GM18498 (cell line): ENCODE data around the gene SH3RF1.
"Not testable (repeated sequence)": the region's sequence is repeated elsewhere in the genome, so short reads cannot be mapped to it uniquely, and the experiment has no call there.

ENCODE experiments used
- ATAC-seq: cut with Tn5 transposase; IDR thresholded peaks from one replicate; pipeline ENCODE4 v1.9.1; 2021; ENCODE audit warnings: mild to moderate bottlenecking, moderate library complexity; ENCODE audit not compliant: unreplicated experiment

The SH3RF1 gene

DNA sequence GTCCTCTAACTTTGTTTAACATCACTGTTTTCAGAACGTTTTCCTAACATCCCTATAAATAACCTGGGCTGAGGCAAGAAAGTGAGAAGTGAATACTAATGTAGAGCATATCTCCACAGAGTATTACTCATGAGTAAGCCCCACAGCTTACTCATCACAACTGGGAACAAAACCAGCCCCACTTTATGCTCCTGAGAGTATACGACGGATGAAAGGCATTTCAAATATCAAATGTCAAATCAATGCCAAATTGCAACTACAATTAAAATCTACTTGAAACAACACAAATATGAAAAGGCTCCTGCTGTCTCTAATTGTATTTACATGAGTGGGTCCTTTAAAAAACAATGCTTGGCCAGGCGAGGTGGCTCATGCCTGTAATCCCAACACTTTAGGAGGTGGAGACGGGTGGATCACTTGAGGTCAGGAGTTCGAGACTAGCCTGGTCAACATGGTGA, 41.2 kb downstream of the SH3RF1 start:
- ATAC-seq, result no peak

DNA sequence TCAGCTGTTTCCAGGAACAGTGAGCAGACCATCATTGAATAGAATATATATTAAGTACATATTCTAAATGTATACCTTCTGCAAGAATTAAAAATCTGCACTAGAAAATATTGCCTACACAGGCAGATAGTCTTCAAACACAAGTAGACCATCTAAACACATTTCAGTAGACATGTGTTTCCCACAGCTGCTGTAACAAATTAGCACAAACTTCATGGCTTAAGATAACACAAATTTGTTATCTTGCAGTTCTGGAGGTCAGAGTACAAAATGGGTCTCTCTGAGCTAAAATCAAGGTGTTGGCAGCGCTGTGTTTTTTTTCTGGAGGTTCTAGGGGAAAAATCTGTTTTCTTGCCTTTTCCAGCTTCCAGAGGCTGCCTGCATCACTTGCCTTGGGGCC, 42.7 kb downstream of the SH3RF1 start:
- no peak for ATAC-seq

DNA sequence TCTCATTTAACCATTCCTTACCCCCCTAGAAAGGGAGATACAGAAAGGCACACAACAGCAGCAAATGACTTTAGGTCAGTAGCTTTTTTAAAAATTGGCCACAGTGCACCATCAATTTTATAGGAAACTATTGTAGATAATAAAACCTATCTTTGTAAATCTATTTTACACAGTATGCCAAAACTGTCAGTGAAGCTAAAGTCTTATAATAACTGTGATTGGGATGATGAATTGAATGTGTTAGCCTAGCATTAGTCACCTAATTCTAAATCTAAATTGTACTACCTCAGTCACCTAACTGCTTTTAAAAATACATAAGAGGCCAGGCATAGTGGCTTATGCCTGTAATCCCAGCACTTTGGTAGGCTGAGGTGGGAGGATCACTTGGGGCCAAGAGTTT, 44.2 kb downstream of the SH3RF1 start:
- ATAC-seq, result no peak

DNA sequence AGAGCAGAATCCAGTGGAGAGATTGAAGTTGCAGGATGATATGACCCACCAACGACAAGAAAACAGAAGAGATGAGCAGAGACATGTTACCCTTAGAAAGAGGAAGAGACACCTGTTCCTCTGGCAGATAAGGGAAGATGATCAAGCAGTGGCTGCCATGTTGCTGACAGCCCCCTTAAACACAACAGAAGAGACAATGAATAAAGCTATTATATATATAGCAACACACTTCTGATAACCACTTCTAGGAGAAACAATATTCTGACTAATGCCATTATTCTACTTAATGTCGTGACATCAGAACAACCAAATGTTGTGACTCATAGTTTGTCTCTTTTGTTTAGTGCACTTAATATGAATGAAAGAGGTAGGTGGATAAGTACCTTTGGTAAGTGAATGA, 44.9 kb downstream of the SH3RF1 start:
- ATAC-seq, result peak; percentile 52

- peak; percentile 41 for ATAC-seq
These were observed 45.6 kb downstream of the SH3RF1 start for GRCh38 chr4:169225058-169225751.

GRCh38 chr4:169222761-169223160, 48.0 kb downstream of the SH3RF1 start:
- no peak for ATAC-seq

DNA sequence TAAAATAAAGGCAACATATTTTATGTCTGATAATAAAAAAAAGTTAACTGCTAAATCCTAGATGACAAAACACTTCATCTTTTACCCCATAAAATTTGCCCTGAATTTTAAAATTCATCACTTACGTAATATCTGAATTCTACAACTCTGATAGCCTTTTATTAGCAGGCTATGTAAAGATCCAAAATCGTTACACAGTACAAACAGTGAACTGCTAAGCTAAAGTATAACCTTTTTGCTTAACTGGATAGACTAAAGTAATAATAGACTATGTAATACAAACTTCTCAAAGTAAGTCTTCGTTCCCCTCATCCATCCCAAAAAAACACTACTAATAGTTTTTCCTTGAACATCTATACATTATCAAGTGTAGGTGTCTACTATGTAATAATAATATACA, 49.1 kb downstream of the SH3RF1 start:
- ATAC-seq, result no peak

DNA sequence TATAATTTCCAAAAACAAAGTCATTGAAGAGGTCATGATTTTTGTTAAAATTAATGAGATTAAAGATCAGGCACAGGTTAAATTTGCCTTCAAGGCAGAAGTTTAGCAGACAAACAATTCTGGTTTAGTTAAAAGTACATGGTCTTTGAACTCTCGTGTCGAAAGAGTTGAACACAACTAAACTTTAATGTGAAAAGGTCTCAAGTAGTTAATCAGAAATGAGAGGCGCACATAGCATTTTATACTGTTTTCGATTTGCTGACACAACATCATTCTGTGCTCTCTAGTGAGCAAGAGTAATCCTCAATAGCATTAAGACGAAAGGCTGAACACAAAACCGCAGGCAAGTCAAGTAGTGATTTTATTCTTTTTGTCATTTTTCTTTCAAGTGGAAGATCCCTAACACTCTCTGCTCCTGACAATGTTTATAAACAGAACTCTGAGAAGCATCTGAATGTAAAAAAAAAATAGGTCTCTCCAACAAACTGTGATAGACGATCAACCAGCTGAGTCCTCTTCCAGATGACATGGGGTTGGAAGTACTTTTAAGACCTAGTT, 49.8 kb downstream of the SH3RF1 start:
- no peak for ATAC-seq

GRCh38 chr4:169220447-169220846, 50.3 kb downstream of the SH3RF1 start:
- no peak for ATAC-seq

- no peak for ATAC-seq
These were observed 51.3 kb downstream of the SH3RF1 start for GRCh38 chr4:169219440-169219839.

DNA sequence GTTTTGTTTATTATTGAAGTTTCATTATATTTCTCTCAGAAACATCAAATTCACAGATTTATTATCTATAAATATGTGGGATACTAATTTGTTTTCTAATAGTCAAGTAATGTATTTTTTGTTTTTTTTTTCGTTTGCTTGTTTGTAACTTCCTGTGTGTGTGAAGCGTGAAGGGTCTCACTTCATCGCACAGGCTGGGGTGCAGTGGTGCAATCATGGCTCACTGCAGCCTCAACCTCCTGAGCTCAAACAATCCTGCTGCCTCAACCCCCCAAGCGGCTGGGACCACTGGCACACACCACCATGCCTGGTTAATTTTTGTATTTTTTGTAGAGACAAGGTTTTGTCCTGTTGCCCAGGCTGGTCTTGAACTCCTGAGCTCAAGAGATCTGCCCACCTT, 55.1 kb downstream of the SH3RF1 start:
- ATAC-seq, result peak; percentile 50

DNA sequence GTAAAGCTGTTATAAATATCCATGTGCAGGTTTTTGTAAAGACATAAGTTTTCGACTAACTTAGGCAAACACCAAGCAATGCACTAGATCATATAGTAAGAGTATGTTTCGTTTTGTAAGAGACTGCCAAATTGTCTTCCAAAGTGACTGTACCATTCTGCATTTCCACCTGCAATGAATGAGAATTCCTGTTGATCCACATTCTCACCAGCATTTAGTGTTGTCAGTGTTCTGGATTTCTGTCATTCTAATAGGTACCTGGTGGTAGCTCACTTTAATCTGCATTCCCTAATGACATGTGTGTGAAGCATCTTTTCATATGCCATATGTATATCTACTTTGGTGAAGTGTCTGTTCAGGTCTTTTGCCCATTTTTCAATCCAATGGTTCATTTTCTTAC, 57.8 kb downstream of the SH3RF1 start:
- no peak for ATAC-seq

DNA sequence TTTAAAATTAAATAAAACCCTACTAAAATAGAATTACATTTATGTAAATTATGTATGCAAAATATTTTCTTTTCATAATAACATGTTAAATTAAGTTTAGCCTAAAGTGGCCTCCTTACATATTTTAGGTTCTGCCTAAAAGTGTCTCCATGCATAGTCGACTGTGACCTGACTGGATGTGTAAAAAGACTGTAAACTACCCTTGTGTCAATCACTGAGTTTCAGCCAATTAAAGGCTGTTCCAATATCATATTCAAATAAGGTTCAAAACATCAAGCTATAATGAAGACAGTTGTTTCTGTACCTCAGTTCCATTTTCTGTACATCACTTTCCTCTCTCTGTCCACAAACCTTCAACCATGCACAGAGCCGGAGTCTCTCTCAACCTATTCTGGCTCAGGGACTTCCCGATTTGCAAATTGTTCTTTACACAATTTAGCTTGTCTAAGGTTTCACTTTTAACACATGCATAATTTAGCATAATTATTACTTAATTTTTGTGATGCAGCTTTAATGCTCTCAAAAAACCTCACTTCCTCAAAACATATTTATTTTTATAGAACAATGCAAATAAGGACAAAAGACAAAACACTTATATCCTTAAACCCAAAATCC, 60.1 kb downstream of the SH3RF1 start:
- peak; percentile 85 for ATAC-seq

GRCh38 chr4:169209388-169209883, 61.3 kb downstream of the SH3RF1 start:
- no peak for ATAC-seq

DNA sequence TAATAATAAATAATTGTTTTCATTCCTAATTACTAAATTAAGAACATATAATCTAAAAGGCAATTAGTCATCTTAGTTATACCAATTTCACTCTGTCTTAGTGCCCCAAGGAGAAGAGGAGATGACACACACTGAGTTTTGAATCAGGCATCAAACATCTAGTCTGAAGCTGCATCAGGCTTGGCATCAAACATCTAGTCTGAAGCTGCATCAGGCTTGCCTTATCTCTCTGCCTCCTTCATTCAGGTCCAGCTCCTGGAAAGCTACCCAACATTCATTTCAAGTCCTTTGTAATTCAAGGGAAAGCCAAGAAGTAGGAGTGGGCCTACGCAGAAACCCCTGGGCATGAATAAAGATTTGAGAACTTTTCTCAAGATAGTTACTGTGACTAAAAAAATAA, 62.2 kb downstream of the SH3RF1 start:
- ATAC-seq, result no peak

- ATAC-seq, result no peak
These were observed 62.7 kb downstream of the SH3RF1 start for GRCh38 chr4:169208090-169208455.

GRCh38 chr4:169207436-169208089, 63.2 kb downstream of the SH3RF1 start:
- ATAC-seq, result no peak

DNA sequence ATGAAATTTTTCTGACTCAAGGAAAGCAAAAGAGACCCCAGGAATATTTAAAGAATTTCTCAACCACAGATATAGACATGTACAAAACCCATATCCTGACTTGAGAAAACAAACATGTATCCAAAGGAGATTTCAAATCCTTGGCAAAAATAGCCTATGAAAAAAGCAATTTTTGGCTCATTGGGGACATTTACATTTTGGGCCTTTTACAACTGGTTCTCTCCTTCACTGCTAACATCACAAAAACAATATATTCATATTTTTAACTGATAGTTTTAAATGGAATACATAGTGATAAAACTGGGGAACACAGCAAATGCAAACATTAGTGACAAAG, 65.0 kb downstream of the SH3RF1 start:
- ATAC-seq, result no peak

- no peak for ATAC-seq
These were observed 65.5 kb downstream of the SH3RF1 start for GRCh38 chr4:169205075-169205743.

DNA sequence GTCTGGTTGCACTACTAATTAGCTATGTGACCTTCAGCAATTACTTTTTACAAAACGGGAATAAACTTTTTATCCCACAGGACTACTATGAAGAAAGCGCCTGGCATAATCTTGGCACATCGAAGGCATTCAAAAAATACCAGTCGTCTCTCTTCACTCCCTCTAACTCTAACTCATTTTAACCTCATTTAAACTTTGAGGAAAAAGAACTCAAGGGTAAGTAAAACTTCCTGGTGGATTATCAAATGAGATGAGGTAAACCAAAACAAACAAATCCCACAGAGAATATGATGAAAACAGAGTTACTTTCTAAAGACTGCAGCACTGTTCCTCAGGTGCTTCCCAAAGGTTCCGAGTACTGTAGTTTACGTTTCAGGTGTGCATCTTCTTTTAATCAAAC, 66.9 kb downstream of the SH3RF1 start:
- ATAC-seq, result no peak

GRCh38 chr4:169203278-169203677, 67.5 kb downstream of the SH3RF1 start:
- not testable (repeated sequence) for ATAC-seq
